Measurements from ENCODE around the gene SLC16A8. TPM values are rescaled to one million over a fixed set of nuclear protein-coding genes. Genes with fewer than 3 reads are reported as not detected.

The SLC16A8 gene
- total and polyA plus RNA-seq, 10 of the 15 experiments (the other 5 are each of a cell fraction or from before 2014, with no cell fraction given): not detected

DNA sequence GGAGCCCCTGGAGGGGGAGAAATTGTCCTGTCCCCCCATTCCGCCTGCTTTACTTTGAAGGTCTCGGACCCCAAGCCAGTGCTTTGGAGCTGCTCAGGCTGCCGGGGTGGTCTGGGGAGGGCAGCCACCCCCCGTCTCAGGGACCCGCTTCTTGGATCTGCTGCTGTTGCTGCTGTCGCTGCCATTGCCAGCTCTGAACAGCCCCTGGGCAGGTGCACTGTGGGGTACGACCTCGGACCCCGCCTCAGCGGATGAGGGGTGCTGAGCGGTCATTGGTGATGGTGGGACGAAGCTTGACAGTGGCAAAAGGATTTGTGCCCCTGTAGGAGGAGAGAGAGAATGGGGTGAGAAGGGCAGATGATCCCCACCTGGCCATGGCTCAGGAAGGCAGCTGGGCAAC, 1.1 kb upstream of the SLC16A8 start:
- Histone ChIP-seq H3K9ac (ENCODE audit: control insufficient read depth, insufficient read depth, low read length) (no peak overlapping the region), H3K27ac (ENCODE audit: control insufficient read depth, insufficient read depth) (no peak overlapping the region), H2AFZ (ENCODE audit: control insufficient read depth, low read depth, low read length) (no peak overlapping the region), H3K36me3 (ENCODE audit: control insufficient read depth in 2 of 2, insufficient read depth in 2 of 2, low read length in 1 of 2) (no peaks in the 10 kb centered on the region), H3K9me3 (replicated peaks; ENCODE audit: control insufficient read depth, insufficient read depth, low read length) (no peaks in the 10 kb centered on the region), H3K79me2 (ENCODE audit: control insufficient read depth, insufficient read depth, low read length) (no peaks in the 10 kb centered on the region), H3K4me3 (no peak overlapping the region), H3K4me1 (ENCODE audit: control insufficient read depth, insufficient read depth, low read length) (no peaks in the 10 kb centered on the region), H4K20me1 (ENCODE audit: control insufficient read depth, insufficient read depth) (no peaks in the 10 kb centered on the region), H3K27me3 (replicated peaks in 1 of 2; ENCODE audit: control insufficient read depth in 2 of 2, insufficient read depth in 2 of 2, low read length in 1 of 2) (peaks cover 8 to 9% of the 10 kb centered on the region in 2 experiments; a peak in 3 of 4 replicates), H3K4me2 (ENCODE audit: control insufficient read depth, insufficient read depth) (no peak overlapping the region)
- TF ChIP-seq, protein P1, sequence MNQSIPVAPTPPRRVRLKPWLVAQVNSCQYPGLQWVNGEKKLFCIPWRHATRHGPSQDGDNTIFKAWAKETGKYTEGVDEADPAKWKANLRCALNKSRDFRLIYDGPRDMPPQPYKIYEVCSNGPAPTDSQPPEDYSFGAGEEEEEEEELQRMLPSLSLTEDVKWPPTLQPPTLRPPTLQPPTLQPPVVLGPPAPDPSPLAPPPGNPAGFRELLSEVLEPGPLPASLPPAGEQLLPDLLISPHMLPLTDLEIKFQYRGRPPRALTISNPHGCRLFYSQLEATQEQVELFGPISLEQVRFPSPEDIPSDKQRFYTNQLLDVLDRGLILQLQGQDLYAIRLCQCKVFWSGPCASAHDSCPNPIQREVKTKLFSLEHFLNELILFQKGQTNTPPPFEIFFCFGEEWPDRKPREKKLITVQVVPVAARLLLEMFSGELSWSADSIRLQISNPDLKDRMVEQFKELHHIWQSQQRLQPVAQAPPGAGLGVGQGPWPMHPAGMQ (IDR thresholded peaks at IDR 0.05; ENCODE audit: borderline replicate concordance): no peak
- TF ChIP-seq CHD2 (IDR thresholded peaks at IDR 0.05; ENCODE audit: borderline replicate concordance, low read depth, low read length) (no peak), ZNF217 (IDR thresholded peaks at IDR 0.05) (no peak), HDAC2 (IDR thresholded peaks at IDR 0.05) (no peak), TCF7 (IDR thresholded peaks at IDR 0.05; ENCODE audit: borderline replicate concordance) (no peak), EGR1 (IDR thresholded peaks at IDR 0.05; ENCODE audit: borderline replicate concordance in 1 of 2, low read depth in 2 of 2, low read length in 2 of 2) (no peak), CBFB (IDR thresholded peaks at IDR 0.05; ENCODE audit: low read depth) (no peak), TARDBP (IDR thresholded peaks at IDR 0.05; ENCODE audit: borderline replicate concordance) (no peak), FOXM1 (IDR thresholded peaks at IDR 0.05; ENCODE audit: low read depth, low read length) (no peak), NFXL1 (IDR thresholded peaks at IDR 0.05; ENCODE audit: borderline replicate concordance) (no peak), PAX8 (IDR thresholded peaks at IDR 0.05) (no peak)
- TF ChIP-seq, protein P2, sequence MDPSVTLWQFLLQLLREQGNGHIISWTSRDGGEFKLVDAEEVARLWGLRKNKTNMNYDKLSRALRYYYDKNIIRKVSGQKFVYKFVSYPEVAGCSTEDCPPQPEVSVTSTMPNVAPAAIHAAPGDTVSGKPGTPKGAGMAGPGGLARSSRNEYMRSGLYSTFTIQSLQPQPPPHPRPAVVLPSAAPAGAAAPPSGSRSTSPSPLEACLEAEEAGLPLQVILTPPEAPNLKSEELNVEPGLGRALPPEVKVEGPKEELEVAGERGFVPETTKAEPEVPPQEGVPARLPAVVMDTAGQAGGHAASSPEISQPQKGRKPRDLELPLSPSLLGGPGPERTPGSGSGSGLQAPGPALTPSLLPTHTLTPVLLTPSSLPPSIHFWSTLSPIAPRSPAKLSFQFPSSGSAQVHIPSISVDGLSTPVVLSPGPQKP (IDR thresholded peaks at IDR 0.05; ENCODE audit: low read depth, low read length): no peak
- TF ChIP-seq, protein P3, sequence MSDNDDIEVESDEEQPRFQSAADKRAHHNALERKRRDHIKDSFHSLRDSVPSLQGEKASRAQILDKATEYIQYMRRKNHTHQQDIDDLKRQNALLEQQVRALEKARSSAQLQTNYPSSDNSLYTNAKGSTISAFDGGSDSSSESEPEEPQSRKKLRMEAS (IDR thresholded peaks at IDR 0.05; ENCODE audit: low read depth, low read length): no peak
- TF ChIP-seq, protein P4, sequence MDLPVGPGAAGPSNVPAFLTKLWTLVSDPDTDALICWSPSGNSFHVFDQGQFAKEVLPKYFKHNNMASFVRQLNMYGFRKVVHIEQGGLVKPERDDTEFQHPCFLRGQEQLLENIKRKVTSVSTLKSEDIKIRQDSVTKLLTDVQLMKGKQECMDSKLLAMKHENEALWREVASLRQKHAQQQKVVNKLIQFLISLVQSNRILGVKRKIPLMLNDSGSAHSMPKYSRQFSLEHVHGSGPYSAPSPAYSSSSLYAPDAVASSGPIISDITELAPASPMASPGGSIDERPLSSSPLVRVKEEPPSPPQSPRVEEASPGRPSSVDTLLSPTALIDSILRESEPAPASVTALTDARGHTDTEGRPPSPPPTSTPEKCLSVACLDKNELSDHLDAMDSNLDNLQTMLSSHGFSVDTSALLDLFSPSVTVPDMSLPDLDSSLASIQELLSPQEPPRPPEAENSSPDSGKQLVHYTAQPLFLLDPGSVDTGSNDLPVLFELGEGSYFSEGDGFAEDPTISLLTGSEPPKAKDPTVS (IDR thresholded peaks at IDR 0.05; ENCODE audit: low read depth, low read length): no peak
- TF ChIP-seq, protein P5, sequence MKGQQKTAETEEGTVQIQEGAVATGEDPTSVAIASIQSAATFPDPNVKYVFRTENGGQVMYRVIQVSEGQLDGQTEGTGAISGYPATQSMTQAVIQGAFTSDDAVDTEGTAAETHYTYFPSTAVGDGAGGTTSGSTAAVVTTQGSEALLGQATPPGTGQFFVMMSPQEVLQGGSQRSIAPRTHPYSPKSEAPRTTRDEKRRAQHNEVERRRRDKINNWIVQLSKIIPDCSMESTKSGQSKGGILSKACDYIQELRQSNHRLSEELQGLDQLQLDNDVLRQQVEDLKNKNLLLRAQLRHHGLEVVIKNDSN (IDR thresholded peaks at IDR 0.05; ENCODE audit: borderline replicate concordance, extremely low read length, insufficient read depth, low read depth, low read length): no peak
- ATAC-seq (no peak), FAIRE-seq (no peak), DNase-seq (ENCODE audit: low read depth, low spot score) (no peak)
- ChIA-PET CTCF (no interaction called here), POLR2A (no interaction called here), SMC1A (ENCODE audit: uncharacterized antibody, unreplicated experiment) (no interaction called here), RAD21 (ENCODE audit: unreplicated experiment) (no interaction called here)
- in situ Hi-C loops (cut with MboI): no loop called here
- BruUV-seq (replicated peaks): no TSS peak
- intact Hi-C loops (cut with micrococcal nuclease; ENCODE audit: unreplicated experiment): no loop called here
- 75% methylated on average over 12 of the region's 12 CpGs for WGBS (ENCODE audit: insufficient coverage, insufficient replicate concordance, low lambda C conversion rate, missing lambda C conversion rate)

Measured in GM12878 (cell line).